Measurements from ENCODE around the gene UBAC2.

- no peak for TF ChIP-seq CTCF (IDR thresholded peaks at IDR 0.05)
- no peak for TF ChIP-seq EZH2phosphoT487 (IDR thresholded peaks at IDR 0.05)
- TF ChIP-seq EZH2 (IDR thresholded peaks at IDR 0.05), result no peak
Observed at GRCh38 chr13:99339736-99340397, 139.2 kb downstream of the UBAC2 start.

All from neural progenitor cell (in vitro differentiated cells).